Suprapubic skin (tissue), 4 donors: ENCODE data around the gene CHRM1.

Source experiments
- POLR2A ChIP-seq, 2 donors: fragments of 450-650 bp; IDR thresholded peaks; one replicate each; pipeline ENCODE4 v1.6.1; 2017; ENCODE audit warnings: antibody characterized with exemption in 2 of 2, mild to moderate bottlenecking in 2 of 2, moderate library complexity in 2 of 2
- POLR2AphosphoS5 ChIP-seq, 3 donors: sonication (generic); formaldehyde crosslinking; IDR thresholded peaks; one replicate each; pipeline ENCODE4 v1.6.1; 2017; ENCODE audit warnings: antibody characterized with exemption in 3 of 3
- TF ChIP-seq, protein P1 (sequence below), 2 donors: fragments of 200-600 bp in 1 of 2; fragments of 450-650 bp in 1 of 2; sonication (generic) in 1 of 2; IDR thresholded peaks; one replicate each; pipeline ENCODE4 v1.5.1; 2016 to 2019; ENCODE audit warnings: antibody characterized with exemption in 2 of 2, mild to moderate bottlenecking in 1 of 2, moderate library complexity in 1 of 2

- TF ChIP-seq, protein P1, sequence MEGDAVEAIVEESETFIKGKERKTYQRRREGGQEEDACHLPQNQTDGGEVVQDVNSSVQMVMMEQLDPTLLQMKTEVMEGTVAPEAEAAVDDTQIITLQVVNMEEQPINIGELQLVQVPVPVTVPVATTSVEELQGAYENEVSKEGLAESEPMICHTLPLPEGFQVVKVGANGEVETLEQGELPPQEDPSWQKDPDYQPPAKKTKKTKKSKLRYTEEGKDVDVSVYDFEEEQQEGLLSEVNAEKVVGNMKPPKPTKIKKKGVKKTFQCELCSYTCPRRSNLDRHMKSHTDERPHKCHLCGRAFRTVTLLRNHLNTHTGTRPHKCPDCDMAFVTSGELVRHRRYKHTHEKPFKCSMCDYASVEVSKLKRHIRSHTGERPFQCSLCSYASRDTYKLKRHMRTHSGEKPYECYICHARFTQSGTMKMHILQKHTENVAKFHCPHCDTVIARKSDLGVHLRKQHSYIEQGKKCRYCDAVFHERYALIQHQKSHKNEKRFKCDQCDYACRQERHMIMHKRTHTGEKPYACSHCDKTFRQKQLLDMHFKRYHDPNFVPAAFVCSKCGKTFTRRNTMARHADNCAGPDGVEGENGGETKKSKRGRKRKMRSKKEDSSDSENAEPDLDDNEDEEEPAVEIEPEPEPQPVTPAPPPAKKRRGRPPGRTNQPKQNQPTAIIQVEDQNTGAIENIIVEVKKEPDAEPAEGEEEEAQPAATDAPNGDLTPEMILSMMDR (IDR thresholded peaks at IDR 0.05) = peak; percentile 95 to 98
- TF ChIP-seq POLR2A (IDR thresholded peaks at IDR 0.05) (no peak), POLR2AphosphoS5 (IDR thresholded peaks at IDR 0.05) (no peak)
Measured at GRCh38 chr11:62905927-62906531, 15.1 kb downstream of the CHRM1 start.
